Vagina (tissue), 2 donors: Measurements from ENCODE around the gene SGIP1.

Source experiments
- CTCF ChIP-seq, 3 experiments: fragments of 450-650 bp in 2 of 3; fragments of 200-600 bp in 1 of 3; sonication (generic) in 1 of 3; IDR thresholded peaks; one replicate each; pipeline ENCODE4 v1.5.1; 2017 to 2019; ENCODE audit warnings: antibody characterized with exemption in 3 of 3, mild to moderate bottlenecking in 2 of 3, moderate library complexity in 2 of 3
- POLR2AphosphoS5 ChIP-seq, 2 donors: sonication (generic); formaldehyde crosslinking; IDR thresholded peaks; one replicate each; pipeline ENCODE4 v1.9.0; 2017; ENCODE audit warnings: antibody characterized with exemption in 2 of 2, mild to moderate bottlenecking in 2 of 2, low read depth in 1 of 2; ENCODE audit not compliant: insufficient read depth in 1 of 2

- TF ChIP-seq POLR2AphosphoS5 (IDR thresholded peaks at IDR 0.05; ENCODE audit: insufficient read depth in 1 of 2, low read depth in 1 of 2) (no peak), CTCF (IDR thresholded peaks at IDR 0.05) (no peak)
These were observed 22.2 kb downstream of the SGIP1 start for GRCh38 chr1:66556161-66556611.
